Uterus (tissue), 2 donors: ENCODE data around the gene SNAP29.

Source experiments
- POLR2A ChIP-seq, 2 donors: fragments of 450-650 bp; IDR thresholded peaks; one replicate each; pipeline ENCODE4 v1.6.1; 2016; ENCODE audit warnings: antibody characterized with exemption in 2 of 2, mild to moderate bottlenecking in 1 of 2, moderate library complexity in 1 of 2
- TF ChIP-seq, protein P1 (sequence below), 4 experiments: fragments of 200-600 bp in 2 of 4; fragments of 450-650 bp in 2 of 4; sonication (generic) in 2 of 4; IDR thresholded peaks; one replicate each; pipeline ENCODE4 v1.5.1; 2016 to 2019; ENCODE audit warnings: antibody characterized with exemption in 4 of 4, mild to moderate bottlenecking in 2 of 4, moderate library complexity in 1 of 4

DNA sequence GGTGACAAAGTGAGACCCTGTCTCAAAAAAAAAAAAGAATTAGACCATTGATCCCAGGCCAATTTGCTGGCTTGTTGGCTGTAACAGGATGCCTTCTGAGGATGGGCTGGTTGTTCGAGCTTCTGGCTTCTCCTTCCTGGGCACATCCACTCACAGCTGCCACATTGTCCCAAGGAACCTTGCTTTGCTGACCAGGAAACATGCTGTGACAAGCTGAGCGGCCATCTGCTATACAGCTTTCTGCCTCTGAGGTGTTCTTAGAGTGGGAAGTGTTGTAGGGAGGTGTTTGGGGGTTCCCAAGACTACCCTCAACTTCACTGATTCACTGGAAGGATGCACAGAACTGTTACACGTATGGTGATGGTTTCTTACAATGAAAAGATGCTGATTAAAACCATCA, 6.5 kb downstream of the SNAP29 start:
- TF ChIP-seq POLR2A (IDR thresholded peaks at IDR 0.05): no peak
- TF ChIP-seq, protein P1, sequence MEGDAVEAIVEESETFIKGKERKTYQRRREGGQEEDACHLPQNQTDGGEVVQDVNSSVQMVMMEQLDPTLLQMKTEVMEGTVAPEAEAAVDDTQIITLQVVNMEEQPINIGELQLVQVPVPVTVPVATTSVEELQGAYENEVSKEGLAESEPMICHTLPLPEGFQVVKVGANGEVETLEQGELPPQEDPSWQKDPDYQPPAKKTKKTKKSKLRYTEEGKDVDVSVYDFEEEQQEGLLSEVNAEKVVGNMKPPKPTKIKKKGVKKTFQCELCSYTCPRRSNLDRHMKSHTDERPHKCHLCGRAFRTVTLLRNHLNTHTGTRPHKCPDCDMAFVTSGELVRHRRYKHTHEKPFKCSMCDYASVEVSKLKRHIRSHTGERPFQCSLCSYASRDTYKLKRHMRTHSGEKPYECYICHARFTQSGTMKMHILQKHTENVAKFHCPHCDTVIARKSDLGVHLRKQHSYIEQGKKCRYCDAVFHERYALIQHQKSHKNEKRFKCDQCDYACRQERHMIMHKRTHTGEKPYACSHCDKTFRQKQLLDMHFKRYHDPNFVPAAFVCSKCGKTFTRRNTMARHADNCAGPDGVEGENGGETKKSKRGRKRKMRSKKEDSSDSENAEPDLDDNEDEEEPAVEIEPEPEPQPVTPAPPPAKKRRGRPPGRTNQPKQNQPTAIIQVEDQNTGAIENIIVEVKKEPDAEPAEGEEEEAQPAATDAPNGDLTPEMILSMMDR (IDR thresholded peaks at IDR 0.05): no peak
